ENCODE measurements around the gene CHI3L1. TPM values are rescaled to one million over a fixed set of nuclear protein-coding genes. Genes with fewer than 3 reads are reported as not detected.

CHI3L1 gene
- total RNA-seq, 1 donor from 2014 or later: not detected

DNA sequence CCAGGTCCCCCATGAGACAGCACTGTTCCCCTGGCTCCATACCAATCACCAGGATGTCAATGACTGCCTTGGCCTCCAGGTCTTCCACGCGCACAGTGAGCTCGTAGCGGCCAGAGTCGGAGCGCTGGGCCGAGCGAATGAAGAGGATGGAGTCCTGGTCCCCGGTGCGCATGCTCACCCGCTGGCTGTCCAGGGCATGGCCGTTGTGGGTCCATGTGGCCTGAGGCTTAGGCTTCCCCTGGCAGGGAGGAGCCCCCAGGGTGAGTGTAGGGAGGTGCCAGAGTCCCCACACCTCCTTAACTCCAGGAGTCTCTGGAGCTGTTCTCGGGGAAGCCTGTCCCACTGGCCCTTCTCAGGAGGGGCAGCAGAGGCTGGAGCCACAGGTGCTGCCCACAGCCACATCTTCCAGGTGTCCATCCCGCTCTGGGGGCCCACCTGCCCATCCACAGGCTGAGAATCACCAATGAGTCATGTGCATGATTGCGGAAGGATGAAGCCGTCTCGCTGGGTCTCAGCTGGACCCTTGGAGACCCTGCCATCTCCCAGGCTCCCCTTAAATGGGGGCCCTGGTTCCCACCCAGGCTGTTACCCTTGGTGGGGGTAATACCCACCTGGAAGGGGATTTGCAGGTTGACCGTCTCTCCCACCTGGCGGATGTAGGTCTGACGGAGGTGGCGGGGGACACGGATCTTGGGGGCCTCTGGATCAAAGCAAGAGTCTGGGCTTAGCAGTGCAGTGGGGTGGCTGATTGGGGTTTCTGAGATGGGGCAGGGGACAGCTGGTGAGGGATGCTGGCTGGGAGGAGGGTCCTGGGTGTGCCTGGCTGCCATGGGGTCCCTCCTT, 14.9 kb downstream of the CHI3L1 start:
- TF ChIP-seq, protein P1, sequence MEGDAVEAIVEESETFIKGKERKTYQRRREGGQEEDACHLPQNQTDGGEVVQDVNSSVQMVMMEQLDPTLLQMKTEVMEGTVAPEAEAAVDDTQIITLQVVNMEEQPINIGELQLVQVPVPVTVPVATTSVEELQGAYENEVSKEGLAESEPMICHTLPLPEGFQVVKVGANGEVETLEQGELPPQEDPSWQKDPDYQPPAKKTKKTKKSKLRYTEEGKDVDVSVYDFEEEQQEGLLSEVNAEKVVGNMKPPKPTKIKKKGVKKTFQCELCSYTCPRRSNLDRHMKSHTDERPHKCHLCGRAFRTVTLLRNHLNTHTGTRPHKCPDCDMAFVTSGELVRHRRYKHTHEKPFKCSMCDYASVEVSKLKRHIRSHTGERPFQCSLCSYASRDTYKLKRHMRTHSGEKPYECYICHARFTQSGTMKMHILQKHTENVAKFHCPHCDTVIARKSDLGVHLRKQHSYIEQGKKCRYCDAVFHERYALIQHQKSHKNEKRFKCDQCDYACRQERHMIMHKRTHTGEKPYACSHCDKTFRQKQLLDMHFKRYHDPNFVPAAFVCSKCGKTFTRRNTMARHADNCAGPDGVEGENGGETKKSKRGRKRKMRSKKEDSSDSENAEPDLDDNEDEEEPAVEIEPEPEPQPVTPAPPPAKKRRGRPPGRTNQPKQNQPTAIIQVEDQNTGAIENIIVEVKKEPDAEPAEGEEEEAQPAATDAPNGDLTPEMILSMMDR (conservative IDR thresholded peaks at IDR 0.05): no peak
- Mint-ChIP-seq H3K36me3 (ENCODE audit: low read depth) (no peaks in the 10 kb centered on the region), H3K27me3 (ENCODE audit: low read depth) (no peaks in the 10 kb centered on the region), H3K9me3 (no peaks in the 10 kb centered on the region), H3K27ac (ENCODE audit: unreplicated experiment) (peak overlapping the region; percentile 78), H3K4me1 (no peaks in the 10 kb centered on the region), H3K4me3 (no peak overlapping the region)
- no peak for DNase-seq (ENCODE audit: low read depth, low spot score)

DNA sequence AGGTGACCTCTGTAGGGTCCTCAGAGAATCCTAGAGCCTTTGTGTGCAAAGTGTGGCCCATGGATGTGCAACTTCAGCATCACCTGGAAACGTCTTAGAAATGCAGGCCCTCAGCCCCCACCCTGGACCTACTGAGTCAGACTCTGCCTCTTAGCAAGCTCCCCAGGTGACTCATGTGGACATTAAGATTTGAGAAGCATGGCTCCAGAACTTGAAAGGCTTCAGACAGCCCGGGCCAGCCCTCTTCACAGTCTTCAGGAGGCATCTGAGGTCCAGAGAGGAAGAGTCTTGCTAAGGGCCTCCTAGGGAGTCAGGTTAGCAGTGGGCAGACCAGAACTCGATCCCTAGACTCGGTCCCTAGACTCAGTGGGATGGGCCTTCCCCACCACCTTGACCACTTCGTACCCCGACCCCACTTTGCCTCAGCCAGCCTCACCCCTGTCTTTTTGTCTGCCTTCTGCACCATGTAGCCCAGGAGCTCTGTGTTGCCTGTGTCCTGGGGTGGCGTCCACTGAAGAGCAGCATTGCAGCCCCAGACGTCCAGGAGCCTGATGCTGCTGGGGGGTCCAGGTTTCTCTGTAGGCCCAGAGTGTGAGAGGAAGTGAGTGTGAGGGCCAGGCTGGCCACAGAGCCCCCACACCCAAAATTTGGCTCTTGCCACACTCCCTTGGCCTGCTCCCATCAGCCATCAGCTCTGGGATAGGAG, 15.7 kb downstream of the CHI3L1 start:
- H3K27ac Mint-ChIP-seq (ENCODE audit: unreplicated experiment): no peak overlapping the region
- H3K4me1 Mint-ChIP-seq: no peaks in the 10 kb centered on the region
- DNase-seq (ENCODE audit: low read depth, low spot score): no peak
- TF ChIP-seq, protein P1 (conservative IDR thresholded peaks at IDR 0.05): no peak
- H3K4me3 Mint-ChIP-seq: no peak overlapping the region
- no peaks in the 10 kb centered on the region for H3K9me3 Mint-ChIP-seq
- H3K36me3 Mint-ChIP-seq (ENCODE audit: low read depth): no peaks in the 10 kb centered on the region
- H3K27me3 Mint-ChIP-seq (ENCODE audit: low read depth): no peaks in the 10 kb centered on the region

DNA sequence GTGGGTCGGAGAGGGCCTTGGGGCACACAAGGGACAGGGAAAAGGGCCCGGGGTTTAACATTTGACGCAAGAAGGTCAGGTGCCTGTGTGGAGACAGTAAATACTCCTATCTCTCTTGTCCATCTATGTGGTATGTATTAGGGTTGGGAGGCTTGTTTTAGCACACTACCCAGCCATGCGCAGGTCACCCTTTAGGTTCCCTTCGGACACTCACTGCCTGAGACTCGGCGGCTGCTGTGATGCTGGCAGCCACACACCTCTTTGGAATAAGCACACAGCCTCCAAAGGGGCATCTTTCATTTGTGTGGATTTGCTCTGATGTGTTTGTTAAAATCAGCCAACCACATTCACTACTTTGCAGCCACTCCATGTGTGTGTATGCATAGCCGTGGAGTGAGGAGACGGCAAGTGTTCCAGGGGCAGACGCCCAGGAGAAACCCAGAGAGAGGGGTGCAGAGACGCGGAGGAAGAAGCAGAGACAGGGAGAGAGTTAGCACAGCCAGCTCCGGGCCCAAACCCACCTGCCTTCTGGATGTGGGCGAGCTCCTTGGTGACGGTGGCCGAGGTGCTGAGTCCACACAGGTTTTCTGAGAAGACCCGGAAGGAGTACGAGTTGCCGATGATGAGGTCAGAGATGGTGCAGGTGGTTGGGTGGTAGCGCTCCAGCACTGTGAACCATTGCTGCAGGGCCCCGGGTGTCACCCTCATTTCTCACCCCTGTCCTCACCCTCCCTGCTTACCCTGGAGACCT, 16.6 kb downstream of the CHI3L1 start:
- TF ChIP-seq, protein P1 (conservative IDR thresholded peaks at IDR 0.05): no peak
- no peak for DNase-seq (ENCODE audit: low read depth, low spot score)
- Mint-ChIP-seq H3K36me3 (ENCODE audit: low read depth) (no peaks in the 10 kb centered on the region), H3K27me3 (ENCODE audit: low read depth) (no peaks in the 10 kb centered on the region), H3K9me3 (no peaks in the 10 kb centered on the region), H3K4me1 (no peaks in the 10 kb centered on the region), H3K4me3 (no peak overlapping the region), H3K27ac (ENCODE audit: unreplicated experiment) (no peak overlapping the region)

DNA sequence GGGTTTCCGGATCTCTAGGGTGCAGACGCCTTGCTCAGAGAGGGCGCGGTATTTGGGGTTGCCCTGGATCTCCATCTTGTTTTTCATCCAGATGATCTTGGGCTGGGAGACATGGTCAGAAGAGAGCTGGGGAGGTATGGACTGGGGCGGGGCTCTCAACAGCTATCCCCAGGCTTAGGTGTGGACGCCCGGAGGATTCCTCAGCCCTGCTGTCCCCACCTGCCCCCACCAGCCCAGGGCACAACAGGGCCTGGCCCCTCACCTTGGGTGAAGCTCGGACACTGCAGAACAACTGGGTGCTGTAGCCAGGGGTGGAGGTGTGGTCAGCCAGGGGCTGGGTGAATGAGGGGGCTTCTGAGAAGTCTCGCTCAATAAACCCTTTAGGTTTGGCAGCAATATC, 17.5 kb downstream of the CHI3L1 start:
- Mint-ChIP-seq H3K36me3 (ENCODE audit: low read depth) (no peaks in the 10 kb centered on the region), H3K27me3 (ENCODE audit: low read depth) (no peaks in the 10 kb centered on the region), H3K27ac (ENCODE audit: unreplicated experiment) (no peak overlapping the region), H3K4me1 (no peaks in the 10 kb centered on the region), H3K4me3 (no peak overlapping the region), H3K9me3 (no peaks in the 10 kb centered on the region)
- no peak for DNase-seq (ENCODE audit: low read depth, low spot score)
- TF ChIP-seq, protein P1 (conservative IDR thresholded peaks at IDR 0.05): no peak

DNA sequence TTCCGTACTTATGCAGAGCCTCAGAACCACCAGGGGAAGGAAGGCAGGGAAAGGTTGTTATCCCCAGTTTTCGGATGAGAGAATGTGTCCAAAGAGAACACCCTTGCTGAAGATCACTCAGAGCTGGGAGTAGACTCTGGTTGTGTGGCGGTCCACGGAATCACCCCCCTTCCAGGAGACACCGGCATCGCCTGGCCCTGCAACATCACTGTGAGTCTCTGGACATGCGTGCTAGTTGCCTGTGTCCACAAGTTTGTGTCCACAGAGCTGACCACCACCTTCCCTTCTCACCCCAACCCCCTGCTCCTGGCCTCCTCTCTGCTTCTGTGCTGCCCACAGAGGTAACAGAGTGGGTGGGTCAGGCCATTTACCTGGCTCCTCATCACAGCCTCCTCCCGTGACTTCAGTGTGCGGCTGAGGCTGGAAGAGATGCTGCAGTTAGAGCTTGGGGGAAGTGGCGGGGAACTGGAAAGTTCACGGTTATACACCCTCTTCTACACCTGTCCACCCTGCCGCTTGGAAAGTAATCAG, 18.2 kb downstream of the CHI3L1 start:
- H3K4me3 Mint-ChIP-seq: no peak overlapping the region
- H3K9me3 Mint-ChIP-seq: no peaks in the 10 kb centered on the region
- H3K27ac Mint-ChIP-seq (ENCODE audit: unreplicated experiment): no peak overlapping the region
- H3K4me1 Mint-ChIP-seq: no peaks in the 10 kb centered on the region
- no peak for DNase-seq (ENCODE audit: low read depth, low spot score)
- TF ChIP-seq, protein P1 (conservative IDR thresholded peaks at IDR 0.05): no peak
- no peaks in the 10 kb centered on the region for H3K27me3 Mint-ChIP-seq (ENCODE audit: low read depth)
- H3K36me3 Mint-ChIP-seq (ENCODE audit: low read depth): no peaks in the 10 kb centered on the region
